ENCODE measurements around the gene OXCT1. TPM values are rescaled to one million over a fixed set of nuclear protein-coding genes. Genes with fewer than 3 reads are reported as not detected.

Gene OXCT1
- total RNA-seq, 1 donor from 2014 or later, result 39.9 TPM

GRCh38 chr5:41843456-41844370 lies 26.5 kb downstream of the OXCT1 start:
- Histone ChIP-seq H3K9me3 (ENCODE audit: low read depth) (no peaks in the 10 kb centered on the region), H3K4me3 (no peak overlapping the region), H4K20me1 (ENCODE audit: low read depth) (no peaks in the 10 kb centered on the region), H3K79me2 (ENCODE audit: low read depth) (no peaks in the 10 kb centered on the region), H3K36me3 (peaks cover 3% of the 10 kb centered on the region), H3K27me3 (no peaks in the 10 kb centered on the region), H3K27ac (no peak overlapping the region), H2AFZ (replicated peaks) (no peak overlapping the region), H3K9ac (no peak overlapping the region), H3K4me1 (no peaks in the 10 kb centered on the region), H3K4me2 (no peak overlapping the region), H3F3A (ENCODE audit: low read depth) (peaks cover 6% of the 10 kb centered on the region)
- Mint-ChIP-seq H3K27me3 (ENCODE audit: insufficient read depth, low read depth) (no peaks in the 10 kb centered on the region), H3K4me1 (no peaks in the 10 kb centered on the region), H3K4me3 (no peak overlapping the region), H3K27ac (no peak overlapping the region), H3K36me3 (peaks cover 2% of the 10 kb centered on the region), H3K9me3 (no peaks in the 10 kb centered on the region)
- DNase-seq (ENCODE audit: low spot score), result peak; percentile 67
- peak; percentile 92 for TF ChIP-seq CTCF (IDR thresholded peaks at IDR 0.05)
- TF ChIP-seq EZH2 (IDR thresholded peaks at IDR 0.05), result no peak

- H3K27ac Mint-ChIP-seq, result no peak overlapping the region
- no peak overlapping the region for H2AFZ ChIP-seq (replicated peaks)
- no peaks in the 10 kb centered on the region for H3K27me3 Mint-ChIP-seq (ENCODE audit: insufficient read depth, low read depth)
Measured at GRCh38 chr5:41842777-41843176, 27.4 kb downstream of the OXCT1 start.

GRCh38 chr5:41841325-41841724 lies 28.9 kb downstream of the OXCT1 start:
- Mint-ChIP-seq H3K36me3 (no peaks in the 10 kb centered on the region), H3K4me3 (no peak overlapping the region), H3K9me3 (no peaks in the 10 kb centered on the region), H3K4me1 (peaks cover 7% of the 10 kb centered on the region), H3K27ac (no peak overlapping the region), H3K27me3 (ENCODE audit: insufficient read depth, low read depth) (no peaks in the 10 kb centered on the region)
- no peak for DNase-seq (ENCODE audit: low spot score)
- no peak for TF ChIP-seq EZH2 (IDR thresholded peaks at IDR 0.05)
- TF ChIP-seq CTCF (IDR thresholded peaks at IDR 0.05), result no peak
- TF ChIP-seq EZH2phosphoT487 (IDR thresholded peaks at IDR 0.05), result no peak
- Histone ChIP-seq H3K27me3 (no peaks in the 10 kb centered on the region), H3K9me3 (ENCODE audit: low read depth) (no peaks in the 10 kb centered on the region), H3K36me3 (peaks cover 3% of the 10 kb centered on the region), H3K27ac (no peak overlapping the region), H4K20me1 (ENCODE audit: low read depth) (no peaks in the 10 kb centered on the region), H3K9ac (no peak overlapping the region), H3K4me3 (no peak overlapping the region), H3F3A (ENCODE audit: low read depth) (peaks cover 6% of the 10 kb centered on the region), H3K79me2 (ENCODE audit: low read depth) (no peaks in the 10 kb centered on the region), H3K4me2 (no peak overlapping the region), H2AFZ (replicated peaks) (no peak overlapping the region), H3K4me1 (no peaks in the 10 kb centered on the region)

More at GRCh38 chr5:41842777-41843176, 27.4 kb downstream of the OXCT1 start:
- Histone ChIP-seq H3F3A (ENCODE audit: low read depth) (peaks cover 6% of the 10 kb centered on the region), H3K9me3 (ENCODE audit: low read depth) (no peaks in the 10 kb centered on the region), H3K4me1 (no peaks in the 10 kb centered on the region), H3K27ac (no peak overlapping the region), H3K36me3 (peaks cover 3% of the 10 kb centered on the region), H4K20me1 (ENCODE audit: low read depth) (no peaks in the 10 kb centered on the region), H3K4me3 (no peak overlapping the region), H3K27me3 (no peaks in the 10 kb centered on the region), H3K4me2 (no peak overlapping the region), H3K9ac (no peak overlapping the region), H3K79me2 (ENCODE audit: low read depth) (no peaks in the 10 kb centered on the region)
- Mint-ChIP-seq H3K36me3 (peaks cover 2% of the 10 kb centered on the region), H3K4me3 (no peak overlapping the region), H3K4me1 (no peaks in the 10 kb centered on the region), H3K9me3 (no peaks in the 10 kb centered on the region)
- DNase-seq (ENCODE audit: low spot score), result no peak
- TF ChIP-seq CTCF (IDR thresholded peaks at IDR 0.05) (no peak), EZH2 (IDR thresholded peaks at IDR 0.05) (no peak), EZH2phosphoT487 (IDR thresholded peaks at IDR 0.05) (no peak)
